A549 (cell line): ENCODE results near the gene ADGRL2. TPM values are rescaled to one million over a fixed set of nuclear protein-coding genes. Genes with fewer than 3 reads are reported as not detected.

ENCODE experiments used
- ATAC-seq, 2 experiments: fragments of 200-7000 bp in 1 of 2; fragments of >200 bp in 1 of 2; cut with Nextera tagmentation in 1 of 2; cut with Tn5 transposase in 1 of 2; 3 replicates each; pipeline versions ENCODE4 v1.8.0 to v1.9.1; 2018 to 2020; ENCODE audit warnings: mild to moderate bottlenecking in 1 of 2, moderate library complexity in 1 of 2
- CTCF ChIA-PET: fragments of 300-600 bp; sonication (Branson Sonifier 250); formaldehyde crosslinking; extraction: SDS; loops from one replicate; lab custom pipeline; 2021; ENCODE audit warnings: antibody characterized with exemption, inconsistent platforms; lab: Yijun Ruan, JAX
- POLR2A ChIA-PET: fragments of 350-600 bp; formaldehyde crosslinking; extraction: SDS; loops from one replicate; lab custom pipeline; 2021; ENCODE audit warnings: antibody characterized with exemption, inconsistent platforms; lab: Yijun Ruan, JAX
- DNase-seq, 2 experiments: peaks; one replicate each; pipeline versions ENCODE4 v3.0.0 to v3.0.0-alpha.2; 2011 to 2016; ENCODE audit warnings: low read depth in 1 of 2, low spot score in 1 of 2
- FAIRE-seq: peaks from 2 replicates; lab custom pipeline; 2011; peaks lifted over from hg19 to GRCh38; lab: Jason Lieb, UNC
- H3K27ac ChIP-seq, 2 experiments: fragments of >200 bp; sonication (Bioruptor Twin); formaldehyde crosslinking; 3 replicates each; pipeline ENCODE4 v1.5.1; 2016 to 2017
- H3K4me1 ChIP-seq: fragments of >200 bp; sonication (Bioruptor Twin); formaldehyde crosslinking; 3 replicates; pipeline ENCODE4 v1.6.1; 2016
- H3K4me2 ChIP-seq: fragments of >200 bp; sonication (Bioruptor Twin); formaldehyde crosslinking; 3 replicates; pipeline ENCODE4 v1.6.1; 2016
- H3K4me3 ChIP-seq: fragments of >200 bp; sonication (Bioruptor Twin); formaldehyde crosslinking; 3 replicates; pipeline ENCODE4 v1.5.1; 2016
- H3K9me3 ChIP-seq: fragments of >200 bp; sonication (Bioruptor Twin); formaldehyde crosslinking; 3 replicates; pipeline ENCODE4 v1.6.1; 2016
- CBX2 ChIP-seq: fragments of 200-600 bp; sonication (generic); IDR thresholded peaks from 2 replicates; pipeline ENCODE4 v1.6.1; 2016; ENCODE audit warnings: low read depth, mild to moderate bottlenecking, borderline replicate concordance
- CEBPB ChIP-seq, 2 experiments: fragments of >200 bp in 1 of 2; sonication (Bioruptor Twin) in 1 of 2; formaldehyde crosslinking in 1 of 2; IDR thresholded peaks; 2 replicates each; pipeline ENCODE4 v1.6.1; 2012 to 2016
- CHD2 ChIP-seq: fragments of 150-350 bp; IDR thresholded peaks from 2 replicates; pipeline ENCODE4 v1.6.1; 2014; ENCODE audit warnings: low read length; ENCODE audit not compliant: partially characterized antibody
- CHD4 ChIP-seq: fragments of 200-600 bp; sonication (generic); IDR thresholded peaks from 2 replicates; pipeline ENCODE4 v1.6.1; 2016; ENCODE audit warnings: antibody characterized with exemption, mild to moderate bottlenecking, borderline replicate concordance
- EHMT2 ChIP-seq: fragments of 200-600 bp; sonication (generic); IDR thresholded peaks from 2 replicates; pipeline ENCODE4 v1.6.1; 2016; ENCODE audit warnings: antibody characterized with exemption, low read depth, mild to moderate bottlenecking, moderate library complexity
- HEYL ChIP-seq: fragments of 250-450 bp; sonication (Bioruptor Pico); IDR thresholded peaks from 2 replicates; pipeline ENCODE4 v1.8.0; 2021; ENCODE audit warnings: mild to moderate bottlenecking, moderate library complexity
- HOXA7 ChIP-seq: fragments of 250-450 bp; sonication (Bioruptor Pico); IDR thresholded peaks from 2 replicates; pipeline ENCODE4 v1.5.0; 2020; ENCODE audit warnings: mild to moderate bottlenecking, moderate library complexity
- HOXB5 ChIP-seq: fragments of 250-450 bp; sonication (Bioruptor Pico); IDR thresholded peaks from 2 replicates; pipeline ENCODE4 v1.5.0; 2020; ENCODE audit warnings: mild to moderate bottlenecking, moderate library complexity
- JUN ChIP-seq, 2 experiments: fragments of >200 bp; sonication (Bioruptor Twin); formaldehyde crosslinking; IDR thresholded peaks; 2 replicates in 1 of 2; 3 replicates in 1 of 2; pipeline ENCODE4 v1.6.1; 2016 to 2017
- JUNB ChIP-seq: fragments of >200 bp; sonication (Bioruptor Twin); formaldehyde crosslinking; IDR thresholded peaks from 2 replicates; pipeline ENCODE4 v1.6.1; 2016
- KDM5A ChIP-seq: fragments of 200-600 bp; sonication (generic); IDR thresholded peaks from 2 replicates; pipeline ENCODE4 v1.6.1; 2016; ENCODE audit warnings: antibody characterized with exemption, mild to moderate bottlenecking
- MAZ ChIP-seq: fragments of 150-350 bp; IDR thresholded peaks from 2 replicates; pipeline ENCODE4 v1.6.1; 2014; ENCODE audit warnings: antibody characterized with exemption, low read depth, low read length, borderline replicate concordance
- PHF8 ChIP-seq: fragments of 200-600 bp; sonication (generic); IDR thresholded peaks from 2 replicates; pipeline ENCODE4 v1.6.1; 2016; ENCODE audit warnings: low read depth, mild to moderate bottlenecking, antibody characterized with exemption, moderate library complexity, borderline replicate concordance
- POLR2A ChIP-seq: IDR thresholded peaks from 2 replicates; pipeline ENCODE4 v1.6.1; 2012; ENCODE audit warnings: mild to moderate bottlenecking, low read length
- RARB ChIP-seq: fragments of 250-450 bp; sonication (Bioruptor Pico); IDR thresholded peaks from 2 replicates; pipeline ENCODE4 v1.8.0; 2021; ENCODE audit warnings: mild to moderate bottlenecking, moderate library complexity
- RNF2 ChIP-seq: fragments of 200-600 bp; sonication (generic); IDR thresholded peaks from 2 replicates; pipeline ENCODE4 v1.6.1; 2016; ENCODE audit warnings: low read depth, mild to moderate bottlenecking, antibody characterized with exemption, moderate library complexity, borderline replicate concordance
- SMC3 ChIP-seq: fragments of >200 bp; sonication (Bioruptor Twin); formaldehyde crosslinking; IDR thresholded peaks from 3 replicates; pipeline ENCODE4 v1.6.1; 2018; ENCODE audit warnings: inconsistent platforms
- TP53 ChIP-seq: fragments of 250-450 bp; sonication (Bioruptor Pico); IDR thresholded peaks from 2 replicates; pipeline ENCODE4 v1.5.0; 2021; ENCODE audit warnings: mild to moderate bottlenecking, moderate library complexity
- ZC3H11A ChIP-seq: fragments of 450-650 bp; IDR thresholded peaks from 2 replicates; pipeline ENCODE4 v1.6.1; 2014; ENCODE audit warnings: antibody characterized with exemption, mild to moderate bottlenecking
- ZFP36 ChIP-seq: fragments of 450-650 bp; IDR thresholded peaks from 2 replicates; pipeline ENCODE4 v1.6.1; 2014; ENCODE audit warnings: borderline replicate concordance; ENCODE audit not compliant: partially characterized antibody
- WGBS: methylation state at CpG from one replicate; pipeline ENCODE4 v1.1.6; 2017; ENCODE audit errors: missing lambda C conversion rate; 5-methylcytosine and 5-hydroxymethylcytosine counted together
- polyA plus RNA-seq, 4 experiments: library from polyadenylated mRNA; depleted of rRNA in 3 of 4; stranded (reverse); fragments of >200 nt; fragmentation: RNase III in 1 of 4; extraction: RNeasy Plus Mini Kit Qiagen cat#74134 plus additional on column Dnase treatment in 1 of 4; gene quantifications; 2 replicates in 3 of 4; 3 replicates in 1 of 4; pipeline ENCODE4 v1.2.3, GENCODE V29; 2011 to 2017
- TF ChIP-seq, protein P1 (sequence below): fragments of 450-650 bp; IDR thresholded peaks from 2 replicates; pipeline ENCODE4 v1.6.1; 2014; ENCODE audit warnings: antibody characterized with exemption
- TF ChIP-seq, protein P2 (sequence below): fragments of 250-450 bp; sonication (Bioruptor Pico); IDR thresholded peaks from 2 replicates; pipeline ENCODE4 v1.5.0; 2021; ENCODE audit warnings: mild to moderate bottlenecking, moderate library complexity, borderline replicate concordance
- TF ChIP-seq, protein P3 (sequence below): IDR thresholded peaks from 2 replicates; pipeline ENCODE4 v1.6.1; 2012
- TF ChIP-seq, protein P4 (sequence below): fragments of >200 bp; sonication (Bioruptor Twin); formaldehyde crosslinking; IDR thresholded peaks from 3 replicates; pipeline ENCODE4 v1.5.1; 2016
- TF ChIP-seq, protein P5 (sequence below): IDR thresholded peaks from 2 replicates; pipeline ENCODE4 v1.6.1; 2012; ENCODE audit warnings: low read depth, borderline replicate concordance
- TF ChIP-seq, protein P6 (sequence below): IDR thresholded peaks from 2 replicates; pipeline ENCODE4 v1.6.1; 2012
- TF ChIP-seq, protein P7 (sequence below): fragments of 250-450 bp; sonication (Bioruptor Pico); IDR thresholded peaks from 2 replicates; pipeline ENCODE4 v1.5.0; 2020; ENCODE audit warnings: low read depth, mild to moderate bottlenecking, moderate library complexity
- TF ChIP-seq, protein P8 (sequence below): fragments of 150-350 bp; IDR thresholded peaks from 2 replicates; pipeline ENCODE4 v1.6.1; 2014; ENCODE audit warnings: low read depth, mild to moderate bottlenecking, low read length

The ADGRL2 gene
- polyA plus RNA-seq, 2 of the 4 experiments (the other 2 are of a cell fraction), result 12.8 to 24.1 TPM

DNA sequence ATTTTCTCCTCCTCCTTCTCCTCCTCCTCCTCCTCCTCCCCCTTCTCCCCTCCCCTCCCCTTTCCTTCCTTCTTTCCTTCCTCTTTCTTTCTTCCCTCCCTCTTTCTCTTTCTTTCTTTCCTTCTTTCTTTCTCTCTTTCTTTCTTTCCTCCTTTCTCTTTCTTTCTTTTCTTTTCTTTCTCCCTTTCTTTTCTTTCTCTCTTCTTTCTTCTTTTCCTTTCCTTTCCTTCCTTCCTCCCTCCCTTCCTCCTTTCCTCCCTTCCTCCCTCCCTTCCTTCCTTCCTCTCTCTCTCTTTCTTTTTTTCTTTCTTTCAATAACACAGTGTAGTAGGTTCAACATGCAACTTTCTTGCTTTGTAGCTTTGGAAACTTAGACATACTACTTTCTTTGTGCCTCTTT is 46.3 kb upstream of the ADGRL2 start:
- H3K27ac ChIP-seq, result no peak overlapping the region
- CTCF ChIA-PET, result no interaction called here
- H3K4me2 ChIP-seq, result no peak overlapping the region
- TF ChIP-seq, protein P1, sequence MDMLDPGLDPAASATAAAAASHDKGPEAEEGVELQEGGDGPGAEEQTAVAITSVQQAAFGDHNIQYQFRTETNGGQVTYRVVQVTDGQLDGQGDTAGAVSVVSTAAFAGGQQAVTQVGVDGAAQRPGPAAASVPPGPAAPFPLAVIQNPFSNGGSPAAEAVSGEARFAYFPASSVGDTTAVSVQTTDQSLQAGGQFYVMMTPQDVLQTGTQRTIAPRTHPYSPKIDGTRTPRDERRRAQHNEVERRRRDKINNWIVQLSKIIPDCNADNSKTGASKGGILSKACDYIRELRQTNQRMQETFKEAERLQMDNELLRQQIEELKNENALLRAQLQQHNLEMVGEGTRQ, result no peak
- TF ChIP-seq JUN (IDR thresholded peaks at IDR 0.05) (no peak), SMC3 (no peak), ZC3H11A (no peak), ZFP36 (no peak), RARB (CRISPR knock-in tag) (no peak), JUNB (no peak), KDM5A (no peak), CHD2 (no peak), HOXA7 (CRISPR knock-in tag) (no peak), CEBPB (IDR thresholded peaks at IDR 0.05) (no peak), HEYL (CRISPR knock-in tag) (no peak), TP53 (CRISPR knock-in tag) (no peak), POLR2A (no peak)
- TF ChIP-seq, protein P2, sequence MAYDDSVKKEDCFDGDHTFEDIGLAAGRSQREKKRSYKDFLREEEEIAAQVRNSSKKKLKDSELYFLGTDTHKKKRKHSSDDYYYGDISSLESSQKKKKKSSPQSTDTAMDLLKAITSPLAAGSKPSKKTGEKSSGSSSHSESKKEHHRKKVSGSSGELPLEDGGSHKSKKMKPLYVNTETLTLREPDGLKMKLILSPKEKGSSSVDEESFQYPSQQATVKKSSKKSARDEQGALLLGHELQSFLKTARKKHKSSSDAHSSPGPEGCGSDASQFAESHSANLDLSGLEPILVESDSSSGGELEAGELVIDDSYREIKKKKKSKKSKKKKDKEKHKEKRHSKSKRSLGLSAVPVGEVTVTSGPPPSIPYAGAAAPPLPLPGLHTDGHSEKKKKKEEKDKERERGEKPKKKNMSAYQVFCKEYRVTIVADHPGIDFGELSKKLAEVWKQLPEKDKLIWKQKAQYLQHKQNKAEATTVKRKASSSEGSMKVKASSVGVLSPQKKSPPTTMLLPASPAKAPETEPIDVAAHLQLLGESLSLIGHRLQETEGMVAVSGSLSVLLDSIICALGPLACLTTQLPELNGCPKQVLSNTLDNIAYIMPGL (CRISPR knock-in tag), result no peak
- TF ChIP-seq, protein P3, sequence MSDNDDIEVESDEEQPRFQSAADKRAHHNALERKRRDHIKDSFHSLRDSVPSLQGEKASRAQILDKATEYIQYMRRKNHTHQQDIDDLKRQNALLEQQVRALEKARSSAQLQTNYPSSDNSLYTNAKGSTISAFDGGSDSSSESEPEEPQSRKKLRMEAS, result no peak
- TF ChIP-seq, protein P4, sequence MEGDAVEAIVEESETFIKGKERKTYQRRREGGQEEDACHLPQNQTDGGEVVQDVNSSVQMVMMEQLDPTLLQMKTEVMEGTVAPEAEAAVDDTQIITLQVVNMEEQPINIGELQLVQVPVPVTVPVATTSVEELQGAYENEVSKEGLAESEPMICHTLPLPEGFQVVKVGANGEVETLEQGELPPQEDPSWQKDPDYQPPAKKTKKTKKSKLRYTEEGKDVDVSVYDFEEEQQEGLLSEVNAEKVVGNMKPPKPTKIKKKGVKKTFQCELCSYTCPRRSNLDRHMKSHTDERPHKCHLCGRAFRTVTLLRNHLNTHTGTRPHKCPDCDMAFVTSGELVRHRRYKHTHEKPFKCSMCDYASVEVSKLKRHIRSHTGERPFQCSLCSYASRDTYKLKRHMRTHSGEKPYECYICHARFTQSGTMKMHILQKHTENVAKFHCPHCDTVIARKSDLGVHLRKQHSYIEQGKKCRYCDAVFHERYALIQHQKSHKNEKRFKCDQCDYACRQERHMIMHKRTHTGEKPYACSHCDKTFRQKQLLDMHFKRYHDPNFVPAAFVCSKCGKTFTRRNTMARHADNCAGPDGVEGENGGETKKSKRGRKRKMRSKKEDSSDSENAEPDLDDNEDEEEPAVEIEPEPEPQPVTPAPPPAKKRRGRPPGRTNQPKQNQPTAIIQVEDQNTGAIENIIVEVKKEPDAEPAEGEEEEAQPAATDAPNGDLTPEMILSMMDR, result no peak
- no peak for ATAC-seq
- H3K4me3 ChIP-seq, result no peak overlapping the region
- H3K4me1 ChIP-seq, result no peaks in the 10 kb centered on the region
- no peak for FAIRE-seq
- no peak for DNase-seq
- H3K9me3 ChIP-seq, result no peaks in the 10 kb centered on the region
- POLR2A ChIA-PET, result no interaction called here

DNA sequence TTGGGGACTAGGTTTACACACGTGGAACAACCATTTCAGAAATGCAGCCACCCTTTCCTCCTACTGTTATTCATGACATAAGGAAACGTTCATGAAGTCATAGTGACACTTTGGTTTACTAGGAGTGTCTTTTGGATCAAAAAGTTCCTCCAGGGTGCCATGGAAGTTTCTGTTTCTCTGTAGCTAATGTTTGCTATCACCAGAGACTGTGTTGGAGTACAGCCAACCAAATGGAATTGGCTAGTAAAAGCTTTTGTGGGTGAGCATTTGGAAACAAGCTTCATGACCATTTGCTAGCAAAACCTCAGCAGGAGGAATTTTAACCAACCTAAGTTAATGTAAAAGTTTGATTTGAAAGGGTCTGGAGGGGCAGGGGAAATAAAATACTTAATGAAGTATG is 43.9 kb upstream of the ADGRL2 start:
- Histone ChIP-seq H3K27ac (no peak overlapping the region), H3K4me3 (no peak overlapping the region), H3K9me3 (no peaks in the 10 kb centered on the region), H3K4me1 (no peaks in the 10 kb centered on the region), H3K4me2 (no peak overlapping the region)
- DNase-seq, result no peak
- no peak for FAIRE-seq
- WGBS, result 48% methylated on average over 2 of the region's 2 CpGs
- ATAC-seq, result no peak
- ChIA-PET CTCF (interaction anchor here (2.9 kb wide), 1 partner anchor 207 kb away, joined by 14 read pairs; no protein-coding TSS in a partner anchor), POLR2A (no interaction called here)
- TF ChIP-seq JUNB (no peak), CBX2 (no peak), ZC3H11A (no peak), CHD2 (no peak), HOXB5 (CRISPR knock-in tag) (no peak), CHD4 (no peak), EHMT2 (no peak), PHF8 (no peak), SMC3 (no peak), MAZ (no peak), RNF2 (no peak)
- TF ChIP-seq, protein P5, sequence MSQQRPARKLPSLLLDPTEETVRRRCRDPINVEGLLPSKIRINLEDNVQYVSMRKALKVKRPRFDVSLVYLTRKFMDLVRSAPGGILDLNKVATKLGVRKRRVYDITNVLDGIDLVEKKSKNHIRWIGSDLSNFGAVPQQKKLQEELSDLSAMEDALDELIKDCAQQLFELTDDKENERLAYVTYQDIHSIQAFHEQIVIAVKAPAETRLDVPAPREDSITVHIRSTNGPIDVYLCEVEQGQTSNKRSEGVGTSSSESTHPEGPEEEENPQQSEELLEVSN, result no peak
- TF ChIP-seq, protein P6, sequence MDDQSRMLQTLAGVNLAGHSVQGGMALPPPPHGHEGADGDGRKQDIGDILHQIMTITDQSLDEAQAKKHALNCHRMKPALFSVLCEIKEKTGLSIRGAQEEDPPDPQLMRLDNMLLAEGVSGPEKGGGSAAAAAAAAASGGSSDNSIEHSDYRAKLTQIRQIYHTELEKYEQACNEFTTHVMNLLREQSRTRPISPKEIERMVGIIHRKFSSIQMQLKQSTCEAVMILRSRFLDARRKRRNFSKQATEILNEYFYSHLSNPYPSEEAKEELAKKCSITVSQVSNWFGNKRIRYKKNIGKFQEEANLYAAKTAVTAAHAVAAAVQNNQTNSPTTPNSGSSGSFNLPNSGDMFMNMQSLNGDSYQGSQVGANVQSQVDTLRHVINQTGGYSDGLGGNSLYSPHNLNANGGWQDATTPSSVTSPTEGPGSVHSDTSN, result no peak
- TF ChIP-seq, protein P7, sequence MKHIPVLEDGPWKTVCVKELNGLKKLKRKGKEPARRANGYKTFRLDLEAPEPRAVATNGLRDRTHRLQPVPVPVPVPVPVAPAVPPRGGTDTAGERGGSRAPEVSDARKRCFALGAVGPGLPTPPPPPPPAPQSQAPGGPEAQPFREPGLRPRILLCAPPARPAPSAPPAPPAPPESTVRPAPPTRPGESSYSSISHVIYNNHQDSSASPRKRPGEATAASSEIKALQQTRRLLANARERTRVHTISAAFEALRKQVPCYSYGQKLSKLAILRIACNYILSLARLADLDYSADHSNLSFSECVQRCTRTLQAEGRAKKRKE, result no peak
- TF ChIP-seq, protein P4, result no peak
- TF ChIP-seq, protein P8, sequence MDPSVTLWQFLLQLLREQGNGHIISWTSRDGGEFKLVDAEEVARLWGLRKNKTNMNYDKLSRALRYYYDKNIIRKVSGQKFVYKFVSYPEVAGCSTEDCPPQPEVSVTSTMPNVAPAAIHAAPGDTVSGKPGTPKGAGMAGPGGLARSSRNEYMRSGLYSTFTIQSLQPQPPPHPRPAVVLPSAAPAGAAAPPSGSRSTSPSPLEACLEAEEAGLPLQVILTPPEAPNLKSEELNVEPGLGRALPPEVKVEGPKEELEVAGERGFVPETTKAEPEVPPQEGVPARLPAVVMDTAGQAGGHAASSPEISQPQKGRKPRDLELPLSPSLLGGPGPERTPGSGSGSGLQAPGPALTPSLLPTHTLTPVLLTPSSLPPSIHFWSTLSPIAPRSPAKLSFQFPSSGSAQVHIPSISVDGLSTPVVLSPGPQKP, result no peak
